ENCODE data around the gene HLCS.

HLCS gene

DNA sequence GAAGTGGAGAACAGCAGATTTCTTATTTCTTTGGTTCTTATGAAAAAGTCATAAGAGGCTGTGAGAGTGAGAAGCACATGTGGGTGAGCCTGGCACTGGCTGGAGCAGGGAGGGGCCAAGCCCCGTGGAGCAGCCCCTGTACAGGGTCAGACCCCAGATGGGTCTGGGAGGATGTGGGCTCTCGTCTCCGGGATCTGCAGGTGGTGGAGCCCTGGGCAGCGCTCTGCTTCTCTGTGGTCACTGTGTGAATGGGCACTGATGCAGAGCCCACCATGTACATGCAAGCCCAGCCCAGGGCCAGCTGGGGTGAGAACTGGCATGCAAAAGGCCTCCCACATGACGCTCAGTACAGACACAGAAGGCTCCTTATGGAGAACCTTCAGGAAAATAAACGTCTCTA is 200.0 kb downstream of the HLCS start:
- DNase-seq = no peak

DNA sequence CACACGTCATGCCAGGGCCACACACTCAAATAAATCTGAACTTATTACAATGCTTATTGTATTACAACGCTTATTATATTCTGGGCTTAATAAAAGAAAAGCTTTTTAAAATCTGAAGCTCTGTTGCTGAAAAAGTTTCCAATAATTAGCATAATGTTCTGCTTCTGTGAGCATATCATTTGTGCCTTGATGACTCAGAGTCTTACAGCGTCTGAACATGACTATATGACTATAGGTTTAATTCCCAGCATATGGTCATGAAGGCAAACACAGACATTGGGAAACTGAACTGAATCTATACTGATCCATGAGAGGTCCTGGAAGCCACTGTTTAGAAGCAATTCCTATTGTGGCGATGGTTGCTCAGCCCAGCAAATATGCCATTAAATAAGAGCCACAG is 201.2 kb downstream of the HLCS start:
- no peak for DNase-seq

DNA sequence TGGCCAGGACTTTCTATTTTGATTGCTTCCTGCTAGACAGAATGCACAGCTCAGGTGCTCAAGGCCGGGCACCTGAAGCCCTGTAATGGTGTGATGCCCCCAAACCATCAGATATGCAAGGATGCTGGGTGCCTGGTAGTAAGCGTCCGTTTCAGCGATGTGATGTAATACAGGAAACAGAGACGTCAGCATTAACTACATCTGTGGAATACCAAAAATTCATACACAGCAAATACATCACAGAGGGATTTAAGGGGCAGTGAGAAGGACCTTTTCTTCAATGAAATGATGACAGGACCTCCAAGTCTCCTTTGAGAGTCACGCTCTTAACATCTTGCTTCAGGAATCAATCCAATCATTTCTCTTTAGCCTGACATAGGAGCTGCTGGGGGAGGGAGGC is 203.2 kb downstream of the HLCS start:
- DNase-seq = no peak

DNA sequence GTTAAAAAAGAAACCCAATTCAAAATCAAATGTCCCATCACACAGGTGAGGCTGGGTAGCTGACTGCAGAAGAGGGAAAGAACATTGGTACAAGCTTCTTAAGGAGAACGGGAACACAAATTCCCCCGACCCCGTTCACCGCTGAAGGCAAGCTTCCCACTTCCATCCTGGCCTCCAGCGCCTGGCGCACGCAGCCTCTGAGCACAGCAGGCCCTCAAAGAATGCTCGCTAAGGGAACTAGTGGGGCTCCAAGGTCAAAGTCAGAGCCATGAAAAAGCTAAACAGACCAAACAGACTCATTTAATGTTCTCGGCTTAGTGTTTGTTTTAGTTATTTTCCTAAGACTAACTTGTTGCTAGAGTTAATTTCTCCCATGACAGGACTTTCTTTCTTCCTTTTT is 203.8 kb downstream of the HLCS start:
- no peak for DNase-seq

DNA sequence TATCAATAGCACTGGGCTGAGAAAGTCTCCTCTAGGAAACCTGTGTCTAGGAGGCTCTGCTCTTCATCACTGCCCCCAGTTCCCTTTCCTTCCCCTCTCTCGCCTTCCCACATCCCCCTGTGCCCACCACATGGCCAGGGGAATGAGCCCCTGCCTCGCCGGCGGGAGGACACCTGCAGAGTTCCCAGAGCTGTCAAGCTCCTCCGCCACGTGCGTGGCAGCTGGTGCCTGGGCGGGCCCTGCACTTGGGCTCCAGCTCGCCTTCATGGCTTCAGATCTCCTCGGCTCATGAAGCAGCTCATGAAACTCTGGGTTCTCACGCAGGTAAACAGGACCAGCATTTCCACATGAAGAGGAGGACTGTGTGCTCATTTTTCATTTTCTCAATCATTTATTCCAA is 204.8 kb downstream of the HLCS start:
- DNase-seq = no peak

DNA sequence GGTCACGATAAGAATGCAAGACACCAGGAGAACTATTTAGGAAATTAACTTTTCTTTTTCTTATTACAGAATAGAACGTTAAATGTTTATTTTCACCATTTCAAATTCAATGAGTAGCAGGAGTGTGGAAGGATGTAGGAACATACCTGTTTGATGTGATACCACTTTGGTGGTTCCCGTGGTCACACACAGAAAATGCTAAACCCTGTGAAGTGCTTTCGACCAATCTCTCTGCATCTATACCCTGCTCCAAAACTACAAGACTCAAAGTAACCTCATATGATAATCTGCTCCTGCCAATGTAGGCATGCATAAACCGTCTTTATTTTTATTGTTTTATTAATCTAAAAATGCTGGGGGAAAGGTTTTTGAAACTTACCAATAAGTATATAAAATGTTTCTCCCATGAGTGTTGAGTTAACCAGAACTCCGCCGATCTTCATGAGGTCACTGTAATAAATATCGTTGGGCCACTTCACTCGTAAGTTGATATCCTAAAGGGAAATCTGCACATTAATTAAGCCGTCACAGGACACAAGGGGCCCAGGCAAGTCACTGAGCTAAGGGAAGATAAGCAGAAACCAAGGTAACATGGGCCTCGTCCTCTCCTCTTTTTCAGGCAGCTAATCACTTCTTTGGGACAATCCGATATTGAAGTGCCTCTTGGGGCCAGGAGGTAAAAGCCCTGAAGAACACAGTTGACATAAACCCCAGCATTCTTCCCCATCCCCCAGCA is 207.0 kb downstream of the HLCS start:
- DNase-seq = no peak

DNA sequence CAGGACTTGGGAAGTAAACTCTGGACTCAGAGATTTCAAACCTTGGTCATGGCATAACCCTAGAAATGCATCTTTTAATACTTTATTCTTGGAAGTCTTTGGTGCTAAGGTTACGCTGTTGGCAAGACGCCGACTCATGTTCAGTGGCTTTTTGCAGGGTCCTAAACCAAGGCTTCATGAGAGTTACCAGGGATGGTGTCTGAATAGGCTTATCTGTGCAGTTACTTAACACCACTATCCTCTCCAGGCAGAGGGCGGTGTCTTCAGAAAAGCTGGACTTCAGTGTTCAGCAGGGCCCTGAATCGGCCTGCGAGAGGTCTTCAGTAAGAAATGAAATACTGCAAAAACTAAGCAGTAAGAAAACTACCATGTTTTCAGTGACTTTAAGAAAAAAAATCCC is 209.3 kb downstream of the HLCS start:
- no peak for DNase-seq

DNA sequence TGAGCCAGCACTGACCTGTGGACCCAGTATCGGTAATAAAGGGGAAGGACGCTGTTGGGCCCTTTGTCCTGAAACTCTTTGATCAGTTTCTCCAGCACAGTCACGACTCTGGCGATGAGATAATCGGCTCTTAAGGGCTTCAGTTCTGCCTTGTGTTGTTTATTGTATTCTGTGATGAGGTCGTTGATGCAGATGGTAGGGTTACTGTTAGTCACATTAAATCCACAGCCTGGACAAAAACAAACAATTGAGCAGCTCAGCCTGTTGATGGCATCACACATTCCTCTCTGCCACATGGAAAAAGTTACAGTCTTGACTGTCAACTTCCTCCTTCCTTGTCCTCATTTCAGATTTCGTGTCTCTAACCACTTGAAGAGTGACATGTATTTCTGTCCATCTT is 209.9 kb downstream of the HLCS start:
- DNase-seq = no peak

DNA sequence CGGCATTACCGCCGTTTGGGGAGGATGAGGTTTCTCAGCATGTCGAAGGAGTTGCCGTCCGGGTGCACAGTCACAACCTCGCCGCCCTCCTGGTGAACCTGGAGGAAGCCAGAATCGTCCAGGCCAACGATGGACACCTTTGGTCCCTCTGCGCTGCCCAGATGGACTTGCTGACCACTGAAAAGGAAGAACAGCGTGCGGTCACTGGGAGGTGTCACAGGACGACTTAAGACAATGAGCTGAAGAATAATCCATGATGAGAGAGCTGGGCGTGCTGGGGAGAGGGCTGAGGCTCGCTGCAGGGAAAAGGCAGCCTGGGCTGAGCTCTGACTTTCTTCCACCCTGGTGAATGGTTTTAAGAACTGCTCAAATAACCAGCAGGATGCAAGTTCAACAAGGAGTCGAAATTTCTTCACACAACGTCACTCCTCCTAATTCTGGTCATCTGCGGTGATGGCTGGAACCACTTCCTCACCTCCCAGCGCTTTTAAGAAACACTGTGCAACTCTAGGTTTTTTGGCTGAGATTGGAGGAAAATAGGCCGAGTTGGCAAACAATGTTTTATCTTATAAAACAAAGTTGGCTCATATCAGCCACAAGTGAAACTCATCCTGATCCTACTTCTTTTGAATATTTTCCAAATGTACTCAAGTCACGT is 212.1 kb downstream of the HLCS start:
- no peak for DNase-seq

DNA sequence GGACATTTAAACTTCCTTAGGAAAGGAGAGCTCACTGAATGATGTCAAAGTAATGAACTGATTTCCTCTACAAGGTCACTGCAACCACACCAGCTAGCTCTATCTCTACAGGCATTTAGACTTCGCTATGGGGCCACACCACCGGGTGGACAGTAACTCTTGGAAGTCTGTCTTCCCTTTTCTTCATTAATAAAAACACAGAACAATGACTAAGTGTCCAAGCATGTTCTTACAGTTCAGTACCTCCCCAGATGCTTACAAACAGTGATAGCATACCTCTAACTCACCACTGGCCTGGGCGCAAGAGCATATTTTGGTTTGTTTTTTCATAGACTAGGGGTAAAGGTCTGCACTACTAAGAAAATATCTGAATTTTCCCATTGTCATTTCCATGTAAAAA is 212.9 kb downstream of the HLCS start:
- DNase-seq = no peak

DNA sequence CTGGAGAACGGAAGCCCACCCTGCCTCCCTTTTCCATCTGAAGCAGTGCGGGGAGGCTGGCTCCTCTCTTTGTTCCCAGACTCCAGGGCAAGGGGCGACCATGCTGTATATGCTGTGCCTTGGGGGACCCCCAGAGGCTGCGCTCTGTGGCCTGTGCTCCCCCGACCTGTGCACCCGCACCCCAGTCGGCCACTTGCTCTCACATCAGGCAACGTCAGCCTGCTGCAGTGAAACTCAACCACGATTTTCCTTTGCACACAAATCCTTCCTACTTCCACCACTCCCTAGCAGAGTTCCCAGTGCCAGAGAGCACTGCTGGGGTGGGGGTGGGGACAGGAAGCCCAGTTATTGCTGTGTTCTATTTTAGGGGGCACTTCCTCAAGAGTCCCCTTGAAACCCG is 215.1 kb downstream of the HLCS start:
- DNase-seq = no peak

DNA sequence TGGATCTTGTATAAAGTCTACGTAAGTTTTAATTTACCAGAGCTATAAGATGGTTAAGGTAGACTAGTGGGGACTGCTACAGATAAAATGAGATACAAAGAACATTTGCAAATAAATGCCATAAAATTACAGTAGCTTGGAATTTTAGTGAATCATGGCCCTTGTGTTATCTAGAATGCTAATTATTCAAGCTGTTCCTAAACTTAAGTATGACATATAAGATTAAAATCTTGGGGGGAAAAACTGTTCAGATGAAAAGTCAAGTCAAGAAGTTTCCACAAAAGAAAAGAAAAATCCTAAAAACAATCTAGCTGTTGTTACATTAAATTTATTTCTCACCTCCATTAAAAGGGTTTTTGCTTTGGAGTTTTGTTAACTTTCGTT is 215.9 kb downstream of the HLCS start:
- no peak for DNase-seq

DNA sequence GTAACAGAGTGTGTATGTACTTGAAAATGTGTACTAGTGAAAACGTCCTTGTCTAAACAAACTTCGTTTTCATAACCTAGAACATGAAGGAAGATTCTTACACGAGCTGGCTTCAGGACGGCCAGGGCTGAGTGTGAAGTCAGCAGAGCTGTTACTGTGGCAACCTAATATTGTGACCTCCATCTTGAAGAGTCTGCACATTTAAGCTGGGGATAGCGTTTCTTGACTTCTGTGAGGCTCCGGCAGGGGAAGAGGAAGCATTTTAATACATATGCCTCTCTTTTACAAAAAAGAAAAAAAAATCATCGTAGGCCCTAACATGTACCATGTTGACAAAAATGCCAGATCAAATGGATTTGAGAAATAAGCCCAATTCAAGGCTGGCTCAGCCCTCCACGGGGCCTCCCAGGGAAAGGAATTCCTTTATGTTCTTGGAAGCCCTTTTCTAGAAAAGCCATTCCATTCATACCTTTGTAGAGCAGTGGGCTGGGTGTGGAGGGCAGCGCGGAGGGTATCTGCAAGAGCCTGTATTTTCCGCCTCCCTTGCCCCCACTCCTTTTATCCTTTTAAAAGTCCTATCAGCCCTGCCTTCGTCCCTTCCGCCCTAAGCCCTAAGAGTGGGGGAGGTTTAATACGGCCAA is 216.4 kb downstream of the HLCS start:
- no peak for DNase-seq

DNA sequence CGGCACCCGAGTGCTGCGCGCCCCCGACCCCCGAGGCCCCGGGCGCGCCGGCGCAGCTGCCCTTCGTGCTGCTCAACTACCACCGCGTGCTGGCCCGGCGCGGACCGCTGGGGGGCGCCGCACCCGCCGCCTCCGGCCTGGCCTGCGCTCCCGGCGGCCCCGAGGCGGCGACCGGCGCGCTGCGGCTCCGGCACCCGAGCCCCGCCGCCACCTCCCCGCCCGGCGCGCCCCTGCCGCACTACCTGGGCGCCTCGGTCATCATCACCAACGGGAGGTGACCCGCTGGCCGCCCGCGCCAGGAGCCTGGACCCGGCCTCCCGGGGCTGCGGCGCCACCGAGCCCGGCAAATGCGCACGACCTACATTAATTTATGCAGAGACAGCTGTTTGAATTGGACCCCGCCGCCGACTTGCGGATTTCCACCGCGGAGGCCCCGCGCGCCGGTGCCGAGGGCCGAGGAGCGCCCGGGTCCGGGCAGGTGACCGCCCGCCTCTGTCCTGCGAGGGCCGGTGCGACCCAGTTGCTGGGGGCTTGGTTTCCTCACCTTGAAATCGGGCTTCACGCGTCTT is 218.6 kb downstream of the HLCS start:
- DNase-seq = no peak

DNA sequence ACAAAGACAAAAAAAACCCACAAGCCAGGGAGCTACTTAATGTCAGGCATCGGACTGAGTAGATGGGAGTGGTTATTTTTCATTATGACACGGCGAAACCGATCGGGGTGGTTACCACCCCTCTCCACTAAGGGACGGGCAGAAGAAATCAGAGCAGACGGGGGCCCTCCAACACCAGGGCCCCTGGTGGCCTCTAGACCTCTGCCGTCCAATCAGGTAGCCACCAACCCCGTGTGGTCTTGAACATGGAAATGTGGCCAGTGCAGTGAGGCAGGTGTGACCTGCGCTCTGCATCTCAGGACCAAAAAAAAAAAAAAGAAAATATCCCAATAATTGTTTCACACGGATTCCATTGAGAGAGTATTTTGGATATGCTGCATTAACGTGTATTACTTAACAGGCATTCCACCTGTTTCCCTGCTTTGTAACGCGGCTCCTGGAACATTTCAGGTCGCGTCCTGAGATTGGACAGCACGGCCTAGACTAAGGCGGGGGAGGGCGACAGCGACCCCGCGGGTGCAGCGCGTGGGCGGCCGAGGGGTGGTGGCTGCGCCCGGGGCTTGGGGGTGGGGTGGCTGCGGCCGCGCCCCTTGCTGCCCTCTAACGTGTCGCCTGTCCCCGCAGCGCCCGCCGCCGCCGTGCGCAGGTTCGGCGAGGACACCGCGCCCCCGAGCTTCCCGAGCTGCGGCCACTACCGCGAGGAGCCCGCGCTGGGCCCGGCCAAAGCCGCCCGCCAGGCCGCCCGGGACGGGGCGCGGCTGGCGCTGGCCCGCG is 219.2 kb downstream of the HLCS start:
- no peak for DNase-seq

DNA sequence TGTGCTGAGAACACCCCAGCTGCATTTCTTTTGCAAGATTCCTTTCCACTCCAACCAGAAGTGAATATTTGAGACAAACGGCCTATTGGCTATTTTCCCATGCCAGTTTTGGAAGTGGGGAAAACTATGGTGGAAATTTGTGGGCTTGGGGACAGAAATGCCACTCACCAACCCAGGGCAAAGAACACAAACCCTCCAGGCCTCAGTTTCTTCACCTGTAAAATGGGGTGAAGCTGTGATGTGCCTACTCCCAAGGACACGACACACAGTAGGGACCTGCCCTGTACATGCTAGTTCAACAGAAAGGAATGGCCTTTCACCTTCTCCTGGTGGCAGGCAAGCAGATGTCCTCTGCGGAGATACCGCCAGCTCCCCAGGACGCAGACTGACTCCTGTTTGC is 221.0 kb downstream of the HLCS start:
- no peak for DNase-seq

DNA sequence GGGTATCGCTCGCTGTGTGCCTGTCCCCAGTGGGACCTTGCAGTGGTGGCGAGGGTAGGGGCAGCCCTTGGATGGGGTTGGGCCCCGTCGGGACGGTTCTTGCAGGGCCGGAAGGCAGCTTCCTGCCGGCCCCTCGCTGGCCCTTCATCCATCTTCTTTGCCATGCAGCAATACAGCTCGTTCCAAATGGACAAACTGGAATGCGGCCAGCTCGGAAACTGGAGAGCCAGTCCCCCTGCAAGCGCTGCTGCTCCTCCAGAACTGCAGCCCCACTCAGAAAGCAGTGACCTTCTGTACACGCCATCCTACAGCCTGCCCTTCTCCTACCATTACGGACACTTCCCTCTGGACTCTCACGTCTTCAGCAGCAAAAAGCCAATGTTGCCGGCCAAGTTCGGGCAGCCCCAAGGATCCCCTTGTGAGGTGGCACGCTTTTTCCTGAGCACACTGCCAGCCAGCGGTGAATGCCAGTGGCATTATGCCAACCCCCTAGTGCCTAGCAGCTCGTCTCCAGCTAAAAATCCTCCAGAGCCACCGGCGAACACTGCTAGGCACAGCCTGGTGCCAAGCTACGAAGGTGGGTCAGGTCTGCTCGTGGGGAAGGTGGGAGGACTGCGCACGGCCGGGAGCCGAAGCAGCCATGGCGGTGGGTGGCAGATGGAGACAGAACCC is 221.8 kb downstream of the HLCS start:
- DNase-seq = no peak

DNA sequence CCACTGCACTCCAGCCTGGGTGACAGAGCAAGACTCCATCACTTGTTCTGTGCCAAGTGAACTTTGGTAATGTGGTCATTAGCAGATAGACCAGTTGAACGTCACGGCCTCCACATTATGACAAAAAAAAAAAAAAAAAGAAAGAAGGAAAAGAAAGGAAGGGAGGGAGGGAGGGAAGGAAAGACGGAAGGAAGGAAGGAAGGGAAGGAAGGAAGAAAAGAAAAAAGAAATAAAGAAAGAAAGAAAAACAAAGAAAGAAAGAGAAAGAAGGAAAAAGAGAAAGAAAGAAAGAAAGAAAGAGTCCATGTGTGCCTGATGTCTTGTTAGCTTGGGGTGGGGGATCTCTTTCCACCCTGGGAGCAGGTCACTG is 222.3 kb downstream of the HLCS start:
- no peak for DNase-seq

DNA sequence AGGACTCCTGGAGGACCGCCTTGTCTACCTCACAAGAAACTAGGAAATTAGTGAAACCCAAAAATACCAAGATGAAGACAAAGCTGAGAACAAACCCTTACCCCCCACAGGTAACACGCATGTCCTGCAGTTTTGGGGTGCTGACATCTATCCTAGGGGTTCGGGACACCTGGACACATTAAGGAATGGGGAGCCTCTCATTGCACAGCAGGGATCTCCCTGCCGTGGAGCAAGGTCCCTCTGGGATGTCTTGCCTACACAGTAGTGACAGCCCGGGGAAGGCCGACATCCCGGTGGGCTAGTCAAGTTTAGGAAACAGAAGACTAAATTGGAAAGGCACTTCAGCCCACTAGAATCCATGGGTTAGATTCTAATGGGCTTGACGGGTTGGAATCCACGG is 223.0 kb downstream of the HLCS start:
- no peak for DNase-seq

DNA sequence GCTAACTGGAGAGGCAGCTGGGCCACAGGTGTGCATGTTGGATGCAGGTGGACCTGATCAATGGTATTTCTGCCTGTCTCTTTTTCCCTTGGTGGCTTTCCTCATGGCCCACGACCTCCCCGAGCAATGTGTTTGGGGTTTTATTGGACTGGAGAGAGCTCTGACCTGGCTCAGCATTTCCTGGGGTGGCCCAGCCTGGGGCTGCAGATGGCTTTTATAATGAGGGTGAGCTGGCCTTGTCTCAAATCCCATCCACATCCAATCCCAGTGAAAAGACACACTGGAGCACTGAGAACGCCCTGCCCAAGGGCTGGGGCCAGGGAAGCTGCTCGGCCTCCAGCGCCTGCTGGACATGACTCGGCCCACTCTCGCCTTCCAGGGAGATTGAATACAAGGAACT is 223.5 kb downstream of the HLCS start:
- DNase-seq = no peak

DNA sequence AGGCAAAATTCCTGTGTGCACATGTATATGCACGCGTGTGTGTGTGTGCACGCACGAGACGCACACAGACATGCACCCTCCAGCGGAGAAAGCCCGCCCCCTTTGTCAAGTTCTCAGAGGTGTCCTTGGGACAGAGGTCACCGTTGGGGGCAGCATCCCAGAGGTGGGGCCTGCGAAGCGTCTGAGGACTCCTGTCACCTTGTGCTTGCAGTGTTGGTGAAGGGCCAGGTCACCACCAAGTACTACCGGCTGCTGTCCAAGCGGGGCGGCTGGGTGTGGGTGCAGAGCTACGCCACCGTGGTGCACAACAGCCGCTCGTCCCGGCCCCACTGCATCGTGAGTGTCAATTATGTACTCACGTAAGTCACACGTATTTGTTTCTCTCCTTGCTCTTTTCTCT is 225.0 kb downstream of the HLCS start:
- DNase-seq = no peak

DNA sequence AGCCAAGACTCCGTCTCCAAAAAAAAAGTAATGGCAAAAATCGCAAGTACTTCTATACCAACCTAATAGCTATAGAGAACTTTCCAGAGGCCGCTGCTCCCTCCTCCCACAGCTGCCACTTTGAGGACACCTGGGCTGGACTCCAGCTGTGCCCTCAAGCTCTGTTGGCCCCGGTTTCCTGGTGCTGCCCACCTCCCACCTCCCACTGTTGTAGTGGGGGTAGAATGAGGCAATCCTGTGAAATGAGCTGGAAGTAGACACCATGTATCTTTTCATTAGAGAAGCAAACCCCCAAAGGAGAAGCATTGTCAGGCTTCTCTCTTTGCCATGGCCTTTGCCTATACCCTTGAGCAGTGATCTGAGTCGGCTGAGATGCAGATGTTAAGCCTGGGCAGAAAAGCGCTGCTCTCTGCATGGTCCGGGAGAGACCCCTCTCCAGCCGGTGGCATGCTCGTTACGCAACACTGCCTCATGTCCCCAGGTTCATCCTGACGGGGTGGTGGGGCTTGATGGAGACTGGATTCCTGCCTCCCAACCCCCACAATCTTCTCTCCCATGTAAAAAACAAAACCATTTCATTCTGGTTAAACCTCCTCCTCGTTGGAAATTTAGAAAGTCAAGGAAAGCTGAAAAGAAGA is 227.9 kb downstream of the HLCS start:
- no peak for DNase-seq

Measured in NK-92 treated with Interleukin-12 subunit alpha and Interleukin-12 subunit beta, amount 100 ng/mL, for 24 hours (cell line).